ENCODE results near the gene COMT.
"Not testable (repeated sequence)": the region's sequence is repeated elsewhere in the genome, so short reads cannot be mapped to it uniquely, and the experiment has no call there.

Gene COMT

DNA sequence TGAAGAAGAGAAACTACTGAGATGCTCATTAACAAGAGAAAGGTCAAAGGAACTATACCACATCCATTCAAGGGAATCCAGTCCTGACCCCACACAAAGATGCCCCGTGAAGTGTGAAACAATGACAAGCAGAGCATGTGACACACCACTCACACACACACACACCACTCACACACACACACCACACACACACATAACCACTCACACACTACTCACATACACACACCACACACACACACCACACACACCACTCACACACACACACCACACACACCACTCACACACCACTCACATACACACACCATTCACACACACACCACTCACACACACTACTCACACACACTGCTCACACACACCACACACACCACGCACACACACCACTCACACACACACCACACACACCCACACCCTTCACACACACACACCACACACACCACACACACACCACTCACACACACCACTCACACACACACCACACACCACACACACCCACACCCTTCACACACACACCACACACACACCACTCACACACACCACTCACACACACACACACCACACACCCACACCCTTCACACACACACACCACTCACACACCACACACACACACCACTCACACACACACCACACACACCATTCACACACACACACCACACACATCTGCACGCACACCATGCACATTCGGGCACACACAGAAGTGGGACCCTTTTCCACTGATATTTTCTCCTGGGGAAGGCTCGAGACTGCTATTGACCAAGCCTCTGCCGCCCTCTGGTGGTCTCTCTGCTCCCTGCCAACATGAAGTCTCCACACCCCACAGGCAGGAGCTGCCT lies 32.0 kb upstream of the COMT start:
- peak; percentile 87 for DNase-seq

DNA sequence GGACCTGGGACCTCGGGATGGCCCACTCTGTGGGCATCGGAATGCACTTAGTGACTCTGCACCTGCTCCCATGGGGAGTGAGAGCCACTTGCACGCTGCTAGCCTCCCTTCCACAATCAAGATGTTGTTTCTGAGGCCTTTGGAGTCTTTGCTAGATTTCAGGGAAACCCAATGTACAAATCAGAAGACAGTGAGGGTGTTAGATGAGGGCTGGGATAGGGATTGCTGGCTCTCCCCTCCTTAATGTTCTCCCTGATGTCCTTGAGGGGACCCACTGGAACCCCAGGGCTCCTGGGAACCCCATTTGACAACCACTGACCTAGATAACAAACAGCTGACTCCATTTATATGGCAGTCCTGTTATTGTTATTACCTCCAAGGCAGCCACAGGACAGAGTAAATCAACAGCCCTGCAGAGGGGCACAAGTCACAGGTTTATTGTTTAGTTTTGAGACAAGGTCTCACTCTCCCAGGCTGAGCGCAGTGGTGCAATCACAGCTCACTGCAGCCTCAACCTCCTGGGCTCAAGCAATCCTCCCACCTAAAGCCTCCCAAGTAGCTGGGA lies 31.3 kb upstream of the COMT start:
- no peak for DNase-seq

DNA sequence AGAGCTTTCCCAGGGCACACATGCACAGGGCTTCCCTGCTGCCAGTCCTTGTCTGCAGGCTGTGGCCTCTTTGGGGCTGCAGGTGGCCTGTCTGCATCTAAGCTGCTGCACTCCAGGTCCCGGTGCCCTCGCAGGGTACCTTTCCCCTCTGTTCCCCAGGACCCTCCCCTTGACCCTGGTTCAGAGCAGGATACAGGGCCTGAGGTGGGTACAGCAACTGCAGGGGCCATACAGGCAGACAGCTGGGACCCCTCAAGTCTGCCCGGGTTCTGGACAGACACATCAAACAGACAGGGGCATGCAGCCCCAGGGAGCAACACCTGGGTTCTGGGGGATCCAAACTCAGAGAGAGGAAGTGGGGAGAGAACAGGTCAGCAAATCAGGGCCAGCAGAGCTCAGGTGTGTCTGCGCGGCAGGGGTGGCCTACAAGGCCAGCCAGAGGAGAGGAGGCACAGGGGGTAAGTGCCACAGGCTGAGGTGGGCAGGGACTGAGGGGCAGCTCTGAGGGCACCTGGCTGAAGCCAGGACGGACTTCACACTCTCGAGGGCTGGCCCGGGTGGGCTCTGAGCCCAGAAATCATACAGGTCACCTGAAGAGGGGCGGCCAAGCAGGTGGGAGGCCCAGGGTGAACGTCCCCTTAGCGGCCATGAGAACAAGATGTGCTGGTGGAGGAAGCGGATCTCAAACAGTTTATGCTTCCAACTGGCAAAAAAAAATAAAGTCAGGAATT lies 29.9 kb upstream of the COMT start:
- no peak for DNase-seq

DNA sequence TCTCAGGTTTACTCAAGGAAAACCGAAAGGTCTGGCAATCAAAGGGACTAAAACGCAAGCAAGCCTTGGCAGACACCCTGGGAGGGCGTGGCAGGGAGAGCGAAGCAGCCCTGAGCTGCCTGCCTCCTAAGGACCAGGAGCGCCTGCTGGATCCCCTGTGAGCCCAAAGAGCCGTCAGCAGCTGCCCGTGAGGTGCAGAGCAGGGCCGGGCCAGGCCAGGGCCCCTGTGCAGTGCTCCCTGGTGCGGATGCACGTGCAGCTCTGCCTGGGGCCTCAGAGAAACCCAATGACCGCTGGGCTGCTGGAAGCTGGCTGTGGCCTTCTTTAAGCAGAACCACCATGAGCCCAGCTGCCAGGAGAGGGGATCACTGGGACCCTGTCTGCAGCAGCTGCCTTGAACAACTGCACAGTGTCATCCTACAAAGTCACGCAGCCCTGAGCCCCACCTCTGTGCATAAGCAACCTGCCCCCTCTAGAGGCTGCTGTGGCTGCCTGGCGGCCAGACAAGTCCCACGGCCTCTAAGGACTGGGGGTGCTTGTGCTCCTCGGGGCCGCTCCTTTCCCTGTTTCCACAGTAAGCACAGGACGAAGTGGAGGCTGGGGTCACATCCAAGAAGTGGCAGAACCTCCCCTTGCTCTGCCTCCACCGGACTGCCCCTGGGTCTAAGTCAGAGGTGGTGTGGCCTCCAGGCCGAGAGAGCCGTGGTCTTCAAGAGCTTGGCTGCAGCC lies 29.1 kb upstream of the COMT start:
- no peak for DNase-seq

DNA sequence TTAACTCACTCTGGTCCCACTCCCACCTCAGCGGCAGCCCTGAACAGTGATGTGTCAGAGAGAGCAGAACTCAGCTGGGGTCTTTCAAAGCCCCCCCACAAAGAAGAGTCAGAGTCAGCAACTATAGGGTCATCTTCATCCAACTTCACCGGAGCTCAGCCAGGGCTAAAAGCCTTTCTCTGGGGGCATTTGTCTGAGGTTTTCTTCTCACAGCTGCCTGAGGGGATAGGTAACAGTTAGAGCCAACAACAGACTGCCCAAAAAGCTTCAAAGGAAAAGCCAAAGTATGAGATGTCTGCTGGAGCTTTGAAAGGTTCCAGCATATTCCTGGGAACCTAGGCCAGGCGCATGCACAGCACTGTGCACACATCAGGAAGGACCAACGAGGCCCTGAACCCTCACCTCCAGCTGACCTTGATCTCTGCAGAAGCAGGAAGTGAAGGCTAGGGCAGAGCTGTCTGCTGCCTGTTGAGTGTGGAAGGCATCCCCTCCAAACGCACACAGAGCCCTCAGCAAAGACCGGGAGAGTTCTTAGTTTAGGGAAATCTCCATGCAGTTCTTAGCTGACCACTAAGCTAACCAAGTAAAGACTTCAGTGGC lies 28.1 kb upstream of the COMT start:
- no peak for DNase-seq

DNA sequence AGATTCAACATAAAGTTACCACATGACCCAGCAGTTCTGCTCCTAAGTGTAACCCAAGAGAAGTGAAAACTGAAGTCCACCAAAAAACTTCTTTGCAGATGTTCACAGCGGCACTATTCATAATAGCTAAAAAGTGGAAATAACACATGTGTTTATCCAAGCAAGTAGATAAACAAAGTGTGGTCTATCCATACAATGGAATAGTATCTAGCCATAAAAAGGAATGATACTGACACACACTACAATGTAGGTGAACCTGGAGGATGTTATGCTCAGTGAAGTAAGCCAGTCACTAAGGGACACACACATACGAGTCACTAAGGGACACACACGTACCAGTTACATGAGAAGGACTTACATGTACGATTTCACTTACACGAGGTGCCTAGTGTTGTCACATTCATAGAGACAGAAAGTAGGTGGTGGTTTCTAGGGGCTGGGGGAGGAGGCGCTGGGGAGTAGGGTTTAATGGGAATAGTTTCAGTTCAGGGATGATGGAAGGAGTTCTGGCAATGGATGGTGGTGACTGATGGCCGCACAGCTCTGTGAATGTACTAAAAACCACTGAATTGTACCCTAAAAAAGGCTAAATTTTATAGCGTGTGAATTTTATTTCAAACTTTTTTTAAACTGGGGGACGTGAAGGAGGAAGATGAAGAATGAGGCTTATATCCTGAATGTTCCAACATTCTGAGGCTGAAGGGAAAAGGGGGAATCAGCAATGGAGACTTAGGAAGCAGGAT lies 27.2 kb upstream of the COMT start:
- DNase-seq: no peak

DNA sequence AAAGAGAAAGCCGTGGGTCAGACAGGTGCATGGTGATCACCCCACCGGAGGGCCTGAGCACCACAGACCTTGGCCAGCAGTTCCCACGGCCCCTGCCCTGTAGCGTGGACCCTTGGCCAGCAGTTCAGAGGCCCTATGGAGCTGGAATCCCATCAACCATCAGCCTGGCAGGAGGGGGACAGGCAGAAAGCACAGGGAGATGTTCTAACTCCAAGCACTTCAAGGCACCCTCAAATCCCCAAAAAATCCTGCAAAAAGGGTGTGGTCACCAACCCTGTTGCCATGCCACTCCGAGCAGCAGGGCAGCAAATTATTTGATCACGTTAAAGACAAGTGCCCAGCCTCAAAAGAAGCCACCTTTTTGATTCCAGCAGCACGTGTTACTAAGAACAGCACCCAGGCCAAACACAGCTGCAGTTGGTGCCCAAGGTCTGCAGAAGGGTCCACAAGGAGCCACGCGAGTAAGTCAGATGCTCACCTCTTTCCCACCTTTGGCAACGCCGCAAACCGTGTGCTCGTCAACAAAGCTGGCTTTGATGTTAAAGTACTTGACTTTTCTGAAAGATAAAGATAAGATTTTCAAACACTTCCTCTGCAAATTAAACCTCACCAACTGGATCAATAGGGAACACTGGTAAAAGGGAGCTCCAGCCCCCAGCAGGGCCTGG lies 26.2 kb upstream of the COMT start:
- no peak for DNase-seq

DNA sequence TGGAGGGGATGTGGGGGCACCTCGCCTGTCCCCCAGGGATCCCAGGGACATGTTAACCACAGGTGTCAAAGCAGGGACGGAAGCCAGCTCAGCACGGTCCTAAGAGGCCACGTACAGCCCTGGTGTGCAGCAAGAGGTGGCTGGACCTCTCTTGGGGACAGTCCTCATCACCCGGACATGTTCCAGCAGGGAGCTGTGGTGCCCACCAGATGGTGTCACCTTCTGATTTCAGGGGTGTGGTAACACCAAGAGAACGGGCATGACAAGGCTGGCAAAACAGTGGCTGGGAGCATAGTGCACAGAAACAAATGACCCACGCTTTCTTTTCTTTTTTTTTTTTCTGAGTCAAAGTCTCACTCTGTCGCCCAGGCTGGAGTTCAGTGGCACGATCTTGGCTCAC lies 25.6 kb upstream of the COMT start:
- DNase-seq: no peak

DNA sequence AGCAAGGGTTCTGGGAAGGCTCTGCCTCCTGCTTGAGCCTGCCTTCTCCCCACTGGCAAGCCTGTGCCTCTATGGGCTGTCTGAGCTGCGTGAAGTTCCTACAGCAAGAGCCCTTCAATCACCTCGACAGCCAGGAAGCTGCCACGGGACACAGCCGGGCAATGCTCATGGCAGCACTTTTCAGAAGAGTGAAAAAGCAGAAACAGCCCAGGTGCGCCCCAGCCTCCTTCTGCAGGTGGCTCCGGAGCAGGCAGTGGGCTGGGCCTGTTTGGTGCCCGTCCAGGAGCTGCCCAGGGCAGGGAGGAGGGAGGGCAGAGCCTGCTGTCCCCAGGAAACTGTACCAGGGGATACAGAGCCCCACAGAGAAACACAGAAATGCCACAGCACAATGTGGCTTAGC lies 24.6 kb upstream of the COMT start:
- DNase-seq: no peak

DNA sequence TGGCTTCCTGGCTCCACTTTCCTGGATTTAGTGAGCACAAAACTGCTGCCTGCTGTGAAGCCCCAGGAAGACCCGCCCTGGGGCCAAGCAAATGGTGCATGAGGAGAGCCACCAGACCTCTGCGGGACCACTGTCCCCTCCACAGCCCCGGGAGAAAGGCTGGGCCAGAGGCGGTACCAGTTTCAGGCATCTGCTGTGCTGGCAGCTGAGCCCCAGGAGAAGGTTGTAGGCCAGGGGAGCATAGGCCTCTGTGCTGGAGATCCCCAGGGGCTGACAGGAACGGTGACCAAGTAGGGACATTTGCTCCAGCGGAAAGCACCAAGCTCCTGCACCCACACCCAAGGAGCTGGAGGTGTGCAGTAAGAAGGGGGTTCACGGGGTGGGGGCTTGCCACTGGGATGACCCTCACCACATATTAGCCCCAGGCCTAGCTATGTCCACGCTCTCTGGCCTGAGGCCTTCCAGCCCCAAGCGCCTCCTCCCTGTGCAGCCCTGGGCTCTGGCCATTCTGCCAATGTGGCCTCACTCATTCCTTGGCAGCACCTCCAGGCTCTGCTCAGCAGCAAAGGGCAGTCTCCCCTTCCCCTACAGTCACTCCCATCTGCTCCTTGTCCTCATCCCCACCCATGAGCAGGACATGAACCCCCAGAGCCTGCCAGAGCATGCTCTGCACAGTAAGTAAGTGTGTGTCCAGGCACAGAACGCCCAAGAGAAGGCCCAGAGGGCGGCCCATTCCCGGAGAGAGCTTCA lies 24.0 kb upstream of the COMT start:
- no peak for DNase-seq

DNA sequence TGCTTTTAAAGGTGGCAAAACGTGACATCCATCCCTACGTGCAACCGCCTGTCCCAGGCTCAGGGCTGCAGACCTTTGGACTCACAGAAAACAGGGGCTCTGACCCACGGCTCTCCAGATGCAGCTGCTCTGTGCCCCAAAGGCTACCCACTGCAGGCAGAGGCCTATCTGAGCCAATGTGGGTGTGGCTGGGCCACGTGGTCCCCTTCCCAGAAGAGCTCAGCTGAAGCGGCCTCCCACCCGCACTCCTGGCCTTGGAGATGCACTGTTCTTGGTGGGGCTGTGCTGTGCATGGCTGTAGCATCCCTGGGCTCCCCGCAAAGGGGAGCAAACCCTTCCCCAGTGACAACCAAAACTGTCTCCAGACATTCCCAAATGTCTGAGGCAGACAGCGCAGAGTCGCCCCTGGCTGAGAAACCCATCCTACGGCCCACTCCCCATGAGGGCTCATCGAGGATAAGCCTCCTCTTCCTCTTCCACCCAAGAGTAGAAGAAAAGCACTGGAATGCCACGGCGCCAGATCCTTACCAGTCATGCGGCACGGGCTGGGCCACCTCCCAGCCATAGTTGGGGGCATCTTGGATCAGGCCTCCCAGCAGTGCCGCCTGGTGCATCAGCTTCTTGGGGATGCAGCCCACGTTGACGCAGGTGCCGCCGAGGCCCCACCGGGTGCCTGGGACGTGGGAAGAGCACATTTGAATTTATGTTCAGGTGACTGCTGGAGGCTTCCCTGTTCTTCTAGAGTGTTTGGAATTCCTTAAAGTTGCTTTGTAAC lies 23.1 kb upstream of the COMT start:
- no peak for DNase-seq

DNA sequence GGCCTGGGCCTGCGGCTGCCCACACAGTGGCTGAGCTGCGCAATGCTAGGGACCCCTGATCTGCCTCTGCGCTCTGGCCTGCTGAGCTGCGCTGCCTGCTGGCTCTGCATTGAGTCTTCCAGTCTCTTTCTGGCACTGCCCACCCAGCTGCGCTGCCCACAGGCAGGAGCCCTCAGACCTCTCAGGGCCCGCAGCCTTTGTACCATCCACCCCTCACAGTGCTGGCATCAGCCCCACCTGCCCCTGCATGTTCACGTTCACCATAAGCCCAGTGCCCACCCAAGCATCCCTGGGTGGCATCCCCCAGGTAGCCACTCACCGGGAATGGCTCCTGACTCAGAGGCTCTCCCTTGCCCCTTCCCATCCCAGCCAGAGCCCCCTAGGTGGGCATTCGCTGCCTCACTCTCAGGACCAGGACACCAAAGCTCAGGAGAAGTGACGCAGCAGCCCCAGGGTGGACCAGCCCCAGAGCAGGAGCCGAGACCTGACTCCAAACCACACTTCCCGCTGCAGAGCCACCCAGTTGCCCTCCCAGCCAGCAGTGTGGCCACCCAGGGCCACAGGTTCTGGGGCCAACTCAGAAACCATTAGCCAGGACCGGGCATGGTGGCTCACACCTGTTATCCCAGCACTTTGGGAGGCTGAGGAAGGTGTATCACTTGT lies 21.7 kb upstream of the COMT start:
- no peak for DNase-seq

DNA sequence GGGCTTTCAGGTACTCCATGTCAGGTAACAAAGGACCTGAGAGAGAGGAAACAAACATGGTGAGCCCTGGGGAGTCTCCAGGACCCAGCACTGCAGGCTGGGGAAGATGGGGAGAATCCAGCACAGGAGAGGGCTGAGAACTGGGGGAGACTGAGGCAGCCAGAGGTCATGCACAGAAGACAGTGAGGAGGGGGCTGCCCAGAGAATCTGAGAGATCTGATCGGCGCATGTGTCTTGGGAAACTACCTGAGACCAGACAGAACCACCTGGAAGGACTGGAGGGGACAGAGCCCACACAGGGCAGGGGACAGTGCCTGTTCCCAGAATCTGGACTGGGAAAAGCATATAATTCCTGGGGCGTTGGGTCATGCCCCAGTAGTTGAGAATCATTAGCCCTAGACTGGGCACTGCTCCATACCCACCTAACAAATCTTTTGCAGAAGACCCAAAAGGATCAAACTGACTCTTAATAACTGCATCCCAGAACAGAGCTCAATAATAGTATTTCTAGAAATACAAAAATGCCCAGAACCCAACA lies 20.0 kb upstream of the COMT start:
- no peak for DNase-seq

DNA sequence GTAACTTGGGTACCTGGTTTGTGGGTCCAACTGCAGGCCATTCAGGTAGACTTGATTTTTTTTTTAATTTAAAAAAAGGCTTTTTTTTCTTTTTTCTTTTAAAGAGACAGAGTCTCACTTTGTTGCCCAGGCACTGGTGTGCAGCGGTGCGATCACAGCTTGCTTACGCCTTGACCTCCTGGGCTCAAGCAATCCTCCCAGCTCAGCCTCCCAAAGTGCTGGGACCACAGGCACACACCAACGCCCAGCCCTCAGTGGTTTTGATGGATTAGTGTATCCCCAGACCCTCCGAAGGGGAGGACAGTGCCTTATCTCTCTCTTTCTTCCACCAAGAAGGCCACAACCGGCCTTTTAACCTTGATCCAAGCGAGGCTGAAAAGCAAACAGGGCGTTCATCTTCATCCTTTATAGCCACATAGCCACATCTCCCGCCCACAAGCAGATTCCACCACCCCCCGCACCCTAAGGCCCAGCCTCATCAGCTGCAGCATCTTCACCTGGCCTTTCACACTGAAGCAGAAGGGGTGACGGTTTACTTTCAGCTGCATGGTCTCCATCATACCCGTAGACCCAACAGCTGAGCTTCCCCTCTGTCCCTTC lies 17.6 kb upstream of the COMT start:
- DNase-seq: no peak

DNA sequence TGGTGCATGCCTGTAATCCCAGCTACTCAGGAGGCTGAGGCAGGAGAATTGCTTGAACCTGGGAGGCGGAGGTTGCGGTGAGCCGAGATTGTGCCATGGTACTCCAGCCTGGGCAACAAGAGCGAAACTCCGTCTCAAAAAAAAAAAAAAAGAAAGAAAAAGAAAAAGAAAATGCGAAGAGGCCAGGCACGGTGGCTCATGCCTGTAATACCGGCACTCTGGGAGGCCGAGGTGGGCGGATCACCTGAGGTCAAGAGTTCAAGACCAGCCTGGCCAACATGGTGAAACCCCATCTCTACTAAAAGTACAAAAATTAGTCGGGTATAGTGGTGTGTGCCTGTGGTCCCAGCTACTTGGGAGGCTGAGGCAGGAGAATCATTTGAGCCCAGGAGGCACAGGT lies 15.5 kb upstream of the COMT start:
- not testable (repeated sequence) for DNase-seq

DNA sequence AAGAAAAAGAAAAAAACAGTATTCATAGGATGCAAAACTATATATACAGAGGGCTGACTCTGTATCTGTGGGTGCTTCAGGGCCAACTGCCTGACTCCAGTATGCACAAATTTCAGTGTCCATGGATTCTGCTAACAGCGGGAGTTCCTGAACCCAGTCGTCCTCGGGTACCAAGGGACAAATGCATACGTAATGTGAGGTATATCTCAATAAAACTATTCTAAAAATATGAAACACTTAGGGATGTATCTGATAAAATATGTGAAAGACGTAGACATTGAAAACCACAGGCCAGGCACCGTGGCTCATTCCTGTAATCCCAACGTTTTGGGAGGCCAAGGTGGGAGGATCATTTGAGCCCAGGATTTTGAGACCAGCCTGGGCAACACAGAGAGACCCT lies 13.9 kb upstream of the COMT start:
- no peak for DNase-seq

DNA sequence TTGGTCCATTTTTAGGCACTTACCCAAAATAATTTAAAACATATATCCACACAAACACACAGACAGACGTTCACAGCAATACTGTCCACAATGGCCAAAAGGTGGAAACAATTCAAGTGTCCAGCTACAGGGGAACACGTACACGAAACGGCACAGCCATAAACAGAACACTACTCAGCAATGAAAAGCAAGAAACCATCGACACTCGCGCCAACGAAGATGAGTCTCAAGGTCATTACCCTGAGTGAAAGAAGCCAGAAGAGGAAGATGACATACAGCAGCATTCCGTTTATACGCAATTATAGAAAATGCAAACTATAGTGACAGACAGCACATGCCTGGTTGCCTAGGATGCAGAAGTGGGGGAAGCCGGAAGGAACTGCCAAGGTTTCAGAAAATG lies 13.4 kb upstream of the COMT start:
- DNase-seq: no peak

DNA sequence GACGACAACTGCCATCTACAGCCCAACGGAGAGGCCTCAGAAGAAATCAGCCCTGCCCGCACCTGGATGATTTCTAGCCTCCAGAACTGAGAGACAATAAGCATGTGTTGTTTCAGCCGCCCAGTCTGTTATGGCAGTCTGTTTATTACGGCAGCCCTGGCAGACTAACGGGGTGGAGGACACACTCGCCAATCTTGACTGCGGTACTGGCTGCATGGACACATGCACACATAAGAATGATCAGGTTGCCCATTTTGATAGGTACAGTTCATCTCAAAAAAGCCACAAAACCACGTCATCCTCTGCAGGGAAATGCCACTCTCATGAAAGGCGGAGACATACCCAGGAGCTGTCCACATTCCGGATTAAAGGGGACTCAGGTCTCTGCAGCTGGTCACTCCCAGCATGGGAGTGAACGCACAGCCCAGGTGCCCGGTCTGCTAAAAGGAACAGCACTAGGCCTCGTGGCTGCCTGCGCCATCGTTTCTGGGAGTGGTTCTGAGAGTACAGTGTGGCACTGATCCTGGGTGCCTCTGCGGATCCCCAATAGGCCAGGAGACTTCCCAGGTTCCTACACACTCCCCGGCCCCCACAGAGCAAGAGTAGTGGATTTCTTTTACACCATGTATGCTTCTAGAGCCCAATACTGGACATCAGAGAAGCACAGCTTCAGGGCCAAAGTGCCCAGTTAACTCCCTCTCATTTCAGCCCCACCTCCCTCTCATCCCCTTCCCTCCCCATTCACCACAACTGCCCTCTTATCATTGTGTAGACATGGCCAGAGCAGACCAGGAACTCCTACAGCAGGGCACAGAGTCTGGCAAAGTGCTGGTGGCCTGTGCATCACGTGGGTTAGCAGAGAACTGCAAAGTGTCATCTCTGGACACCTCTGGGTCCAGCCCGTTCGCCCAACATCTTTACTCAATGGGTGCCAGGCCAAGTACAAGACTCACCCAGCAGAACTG lies 11.7 kb upstream of the COMT start:
- DNase-seq: no peak
